A549 (cell line): ENCODE data around the gene MEGF10.

ENCODE experiments used
- CHD2 ChIP-seq: fragments of 150-350 bp; IDR thresholded peaks from 2 replicates; pipeline ENCODE4 v1.6.1; 2014; ENCODE audit warnings: low read length; ENCODE audit not compliant: partially characterized antibody
- JUNB ChIP-seq: fragments of >200 bp; sonication (Bioruptor Twin); formaldehyde crosslinking; IDR thresholded peaks from 2 replicates; pipeline ENCODE4 v1.6.1; 2016
- POLR2A ChIP-seq: IDR thresholded peaks from 2 replicates; pipeline ENCODE4 v1.6.1; 2012; ENCODE audit warnings: mild to moderate bottlenecking, low read length
- TF ChIP-seq, protein P1 (sequence below): fragments of >200 bp; sonication (Bioruptor Twin); formaldehyde crosslinking; IDR thresholded peaks from 3 replicates; pipeline ENCODE4 v1.5.1; 2016

- TF ChIP-seq, protein P1, sequence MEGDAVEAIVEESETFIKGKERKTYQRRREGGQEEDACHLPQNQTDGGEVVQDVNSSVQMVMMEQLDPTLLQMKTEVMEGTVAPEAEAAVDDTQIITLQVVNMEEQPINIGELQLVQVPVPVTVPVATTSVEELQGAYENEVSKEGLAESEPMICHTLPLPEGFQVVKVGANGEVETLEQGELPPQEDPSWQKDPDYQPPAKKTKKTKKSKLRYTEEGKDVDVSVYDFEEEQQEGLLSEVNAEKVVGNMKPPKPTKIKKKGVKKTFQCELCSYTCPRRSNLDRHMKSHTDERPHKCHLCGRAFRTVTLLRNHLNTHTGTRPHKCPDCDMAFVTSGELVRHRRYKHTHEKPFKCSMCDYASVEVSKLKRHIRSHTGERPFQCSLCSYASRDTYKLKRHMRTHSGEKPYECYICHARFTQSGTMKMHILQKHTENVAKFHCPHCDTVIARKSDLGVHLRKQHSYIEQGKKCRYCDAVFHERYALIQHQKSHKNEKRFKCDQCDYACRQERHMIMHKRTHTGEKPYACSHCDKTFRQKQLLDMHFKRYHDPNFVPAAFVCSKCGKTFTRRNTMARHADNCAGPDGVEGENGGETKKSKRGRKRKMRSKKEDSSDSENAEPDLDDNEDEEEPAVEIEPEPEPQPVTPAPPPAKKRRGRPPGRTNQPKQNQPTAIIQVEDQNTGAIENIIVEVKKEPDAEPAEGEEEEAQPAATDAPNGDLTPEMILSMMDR: no peak
- TF ChIP-seq POLR2A (no peak), CHD2 (no peak), JUNB (no peak)
These were observed 128.5 kb downstream of the MEGF10 start for GRCh38 chr5:127418974-127419682.
